CD14-positive monocyte (primary cell): ENCODE measurements around the gene MMP2. TPM values are rescaled to one million over a fixed set of nuclear protein-coding genes. Genes with fewer than 3 reads are reported as not detected.

Source experiments
- DNase-seq, 3 donors: peaks; one replicate each; pipeline ENCODE4 v3.0.0-alpha.2; 2011 to 2022
- H2AFZ ChIP-seq: 2 replicates; pipeline ENCODE4 v1.6.0; 2012; ENCODE audit warnings: mild to moderate bottlenecking, low read depth, low read length, inconsistent platforms; ENCODE audit not compliant: insufficient read depth, poor library complexity, severe bottlenecking
- H3K27ac ChIP-seq, 2 donors: 1 replicate in 1 of 2; 2 replicates in 1 of 2; pipeline ENCODE4 v1.5.1; 2012 to 2013; ENCODE audit warnings: low read length in 2 of 2, control low read depth in 1 of 2, inconsistent platforms in 1 of 2, low read depth in 1 of 2, mild to moderate bottlenecking in 1 of 2
- H3K27me3 ChIP-seq, 2 donors: one replicate each; pipeline versions ENCODE4 v1.6.0 to v1.6.1; 2011 to 2013; ENCODE audit warnings: low read length in 2 of 2; ENCODE audit not compliant: control insufficient read depth in 2 of 2, insufficient read depth in 2 of 2
- H3K36me3 ChIP-seq, 2 donors: replicated peaks in 1 of 2; 1 replicate in 1 of 2; 2 replicates in 1 of 2; pipeline versions ENCODE4 v1.5.1 to v1.6.1; 2012 to 2013; ENCODE audit warnings: low read length in 2 of 2, control low read depth in 1 of 2, inconsistent platforms in 1 of 2, mild to moderate bottlenecking in 1 of 2; ENCODE audit not compliant: insufficient read depth in 2 of 2, control insufficient read depth in 1 of 2
- H3K4me1 ChIP-seq, 2 donors: 1 replicate in 1 of 2; 2 replicates in 1 of 2; pipeline versions ENCODE4 v1.5.1 to v1.6.1; 2012 to 2013; ENCODE audit warnings: low read length in 2 of 2, control low read depth in 1 of 2, inconsistent platforms in 1 of 2, mild to moderate bottlenecking in 1 of 2, moderate library complexity in 1 of 2; ENCODE audit not compliant: insufficient read depth in 2 of 2, control insufficient read depth in 1 of 2
- H3K4me2 ChIP-seq: replicated peaks from 2 replicates; pipeline ENCODE3; 2012; ENCODE audit warnings: low read length, moderate library complexity, mild to moderate bottlenecking; ENCODE audit not compliant: poor library complexity, severe bottlenecking; ENCODE audit errors: extremely low read depth
- H3K4me3 ChIP-seq, 3 experiments: fragments of 200-600 bp in 1 of 3; sonication (generic) in 1 of 3; replicated peaks in 1 of 3; 1 replicate in 2 of 3; 2 replicates in 1 of 3; pipeline ENCODE4 v1.5.1; 2011 to 2013; ENCODE audit warnings: low read length in 3 of 3, mild to moderate bottlenecking in 3 of 3, control low read depth in 2 of 3, low read depth in 2 of 3, inconsistent platforms in 1 of 3, moderate library complexity in 1 of 3
- H3K79me2 ChIP-seq: 2 replicates; pipeline ENCODE4 v1.6.0; 2012; ENCODE audit warnings: mild to moderate bottlenecking, control low read depth, inconsistent platforms, low read length, moderate library complexity; ENCODE audit not compliant: insufficient read depth
- H3K9ac ChIP-seq: 2 replicates; pipeline ENCODE4 v1.6.0; 2017; ENCODE audit warnings: low read length, mild to moderate bottlenecking; ENCODE audit not compliant: insufficient read depth, poor library complexity, severe bottlenecking
- H3K9me3 ChIP-seq, 2 donors: replicated peaks in 1 of 2; 1 replicate in 1 of 2; 2 replicates in 1 of 2; pipeline versions ENCODE4 v1.5.1 to v1.6.1; 2012 to 2013; ENCODE audit warnings: low read length in 2 of 2, control low read depth in 1 of 2; ENCODE audit not compliant: control insufficient read depth in 1 of 2, insufficient read depth in 1 of 2
- H4K20me1 ChIP-seq: 2 replicates; pipeline ENCODE4 v1.6.0; 2012; ENCODE audit warnings: mild to moderate bottlenecking, low read length, control low read depth, moderate library complexity; ENCODE audit not compliant: insufficient read depth
- H3K27ac Mint-ChIP-seq, 7 donors: one replicate each; pipeline ENCODE4 v1.8.0; 2020; ENCODE audit warnings: mild to moderate bottlenecking in 7 of 7, mixed read lengths in 7 of 7, moderate library complexity in 6 of 7, inconsistent platforms in 2 of 7
- H3K27me3 Mint-ChIP-seq, 3 donors: one replicate each; pipeline ENCODE4 v1.8.0; 2021 to 2022; ENCODE audit warnings: low read depth in 3 of 3, mild to moderate bottlenecking in 3 of 3, mixed read lengths in 3 of 3, moderate library complexity in 3 of 3, inconsistent platforms in 1 of 3
- H3K36me3 Mint-ChIP-seq, 2 donors: one replicate each; pipeline ENCODE4 v1.8.0; 2020; ENCODE audit warnings: mixed read lengths in 2 of 2, inconsistent platforms in 1 of 2, mild to moderate bottlenecking in 1 of 2
- H3K4me1 Mint-ChIP-seq: one replicate; pipeline ENCODE4 v1.8.0; 2020; ENCODE audit warnings: mild to moderate bottlenecking, mixed read lengths
- H3K4me3 Mint-ChIP-seq, 2 donors: one replicate each; pipeline ENCODE4 v1.8.0; 2020; ENCODE audit warnings: mild to moderate bottlenecking in 2 of 2, mixed read lengths in 2 of 2, moderate library complexity in 1 of 2
- H3K9me3 Mint-ChIP-seq, 7 donors: one replicate each; pipeline ENCODE4 v1.8.0; 2020 to 2022; ENCODE audit warnings: mixed read lengths in 7 of 7, mild to moderate bottlenecking in 6 of 7, moderate library complexity in 6 of 7, inconsistent platforms in 2 of 7
- WGBS: methylation state at CpG from one replicate; pipeline ENCODE4 v1.1.5; 2013; ENCODE audit warnings: missing lambda C conversion rate; ENCODE audit not compliant: insufficient coverage; 5-methylcytosine and 5-hydroxymethylcytosine counted together
- intact Hi-C, 2 donors: fragments of 100-400 bp; cut with micrococcal nuclease; formaldehyde crosslinking; loops; one replicate each; pipeline versions ENCODE4 v1.15.0 to v1.15.1; 2023
- polyA plus RNA-seq, 3 donors: library from polyadenylated mRNA; depleted of rRNA in 1 of 3; unstranded in 2 of 3; stranded (reverse) in 1 of 3; fragments of 300-500 nt in 2 of 3; fragments of >200 nt in 1 of 3; fragmentation: Illumina TruSeq in 2 of 3; gene quantifications; 1 replicate in 2 of 3; 2 replicates in 1 of 3; pipeline ENCODE4 v1.2.3, GENCODE V29; 2012 to 2021
- TF ChIP-seq, protein P1 (sequence below): fragments of 200-600 bp; IDR thresholded peaks from one replicate; pipeline ENCODE4 v1.8.0; 2022; ENCODE audit warnings: antibody characterized with exemption, mild to moderate bottlenecking

MMP2 gene
- polyA plus RNA-seq, 3 donors, result not detected

DNA sequence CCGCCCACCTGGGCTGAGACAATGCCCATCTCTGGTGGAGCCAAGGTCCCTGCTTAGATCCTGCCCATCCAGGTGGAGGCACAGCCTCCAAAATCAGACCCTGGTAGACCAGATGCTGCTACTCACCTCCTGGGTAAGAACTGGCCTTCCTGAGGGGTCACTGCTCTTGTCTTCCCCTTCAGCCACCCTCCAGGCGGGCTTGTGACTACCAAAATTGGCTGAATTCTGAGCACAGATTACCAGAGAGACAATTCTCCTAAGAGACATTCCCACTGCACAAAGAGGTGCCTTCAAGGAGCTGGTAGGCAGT lies 10.9 kb downstream of the MMP2 start:
- H3K4me3 ChIP-seq, result no peak overlapping the region
- Mint-ChIP-seq H3K4me3 (no peak overlapping the region), H3K27ac (no peak overlapping the region), H3K4me1 (no peaks in the 10 kb centered on the region), H3K9me3 (peaks cover 0 to 1% (median 0%) of the 10 kb centered on the region in 7 donors), H3K27me3 (peaks cover 1 to 4% (median 3%) of the 10 kb centered on the region in 3 donors), H3K36me3 (no peaks in the 10 kb centered on the region)
- no peaks in the 10 kb centered on the region for H4K20me1 ChIP-seq
- H3K27ac ChIP-seq, result no peak overlapping the region
- TF ChIP-seq, protein P1, sequence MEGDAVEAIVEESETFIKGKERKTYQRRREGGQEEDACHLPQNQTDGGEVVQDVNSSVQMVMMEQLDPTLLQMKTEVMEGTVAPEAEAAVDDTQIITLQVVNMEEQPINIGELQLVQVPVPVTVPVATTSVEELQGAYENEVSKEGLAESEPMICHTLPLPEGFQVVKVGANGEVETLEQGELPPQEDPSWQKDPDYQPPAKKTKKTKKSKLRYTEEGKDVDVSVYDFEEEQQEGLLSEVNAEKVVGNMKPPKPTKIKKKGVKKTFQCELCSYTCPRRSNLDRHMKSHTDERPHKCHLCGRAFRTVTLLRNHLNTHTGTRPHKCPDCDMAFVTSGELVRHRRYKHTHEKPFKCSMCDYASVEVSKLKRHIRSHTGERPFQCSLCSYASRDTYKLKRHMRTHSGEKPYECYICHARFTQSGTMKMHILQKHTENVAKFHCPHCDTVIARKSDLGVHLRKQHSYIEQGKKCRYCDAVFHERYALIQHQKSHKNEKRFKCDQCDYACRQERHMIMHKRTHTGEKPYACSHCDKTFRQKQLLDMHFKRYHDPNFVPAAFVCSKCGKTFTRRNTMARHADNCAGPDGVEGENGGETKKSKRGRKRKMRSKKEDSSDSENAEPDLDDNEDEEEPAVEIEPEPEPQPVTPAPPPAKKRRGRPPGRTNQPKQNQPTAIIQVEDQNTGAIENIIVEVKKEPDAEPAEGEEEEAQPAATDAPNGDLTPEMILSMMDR, result no peak
- no peaks in the 10 kb centered on the region for H3K4me1 ChIP-seq
- no peak overlapping the region for H3K4me2 ChIP-seq
- no peak for DNase-seq
- no peaks in the 10 kb centered on the region for H3K27me3 ChIP-seq
- 86% methylated on average over 1 of the region's 2 CpGs for WGBS
- H3K36me3 ChIP-seq, result no peaks in the 10 kb centered on the region
- H3K9me3 ChIP-seq, result no peaks in the 10 kb centered on the region
- H3K9ac ChIP-seq, result no peak overlapping the region
- intact Hi-C loops, result loop anchor here in 1 of 2 donors (10.0 kb wide), 1 partner anchor 215 kb away; no protein-coding TSS in a partner anchor
- H2AFZ ChIP-seq, result no peak overlapping the region
- no peaks in the 10 kb centered on the region for H3K79me2 ChIP-seq

DNA sequence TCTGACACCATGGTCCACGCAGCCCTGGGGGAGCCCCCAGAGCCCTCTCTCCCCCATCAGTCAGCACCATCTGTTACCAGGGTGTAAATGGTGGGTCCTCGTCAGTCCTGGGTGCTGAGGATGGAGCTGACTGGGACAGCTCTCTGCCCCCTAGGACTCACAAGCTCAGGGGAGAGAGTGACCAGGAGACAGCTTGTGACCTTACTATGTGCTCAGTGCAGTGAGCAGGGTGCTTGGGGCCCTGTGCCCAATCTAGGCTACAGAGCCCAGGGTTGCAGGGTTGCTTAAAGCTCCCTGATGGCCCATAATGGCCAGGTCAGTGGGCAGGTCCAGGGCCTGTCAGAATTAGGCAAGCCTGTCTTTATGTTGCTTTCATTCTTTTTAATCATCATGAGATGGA lies 11.3 kb downstream of the MMP2 start:
- no peak overlapping the region for H2AFZ ChIP-seq
- H3K4me1 Mint-ChIP-seq, result no peaks in the 10 kb centered on the region

More for the DNA sequence above, 11.3 kb downstream of the MMP2 start:
- Histone ChIP-seq H3K4me1 (no peaks in the 10 kb centered on the region), H3K27ac (no peak overlapping the region), H4K20me1 (no peaks in the 10 kb centered on the region), H3K4me3 (no peak overlapping the region), H3K9me3 (no peaks in the 10 kb centered on the region), H3K27me3 (no peaks in the 10 kb centered on the region), H3K4me2 (no peak overlapping the region), H3K9ac (no peak overlapping the region), H3K36me3 (no peaks in the 10 kb centered on the region), H3K79me2 (no peaks in the 10 kb centered on the region)
- Mint-ChIP-seq H3K27ac (no peak overlapping the region), H3K27me3 (peaks cover 1 to 4% (median 3%) of the 10 kb centered on the region in 3 donors), H3K36me3 (no peaks in the 10 kb centered on the region), H3K9me3 (peaks cover 0 to 1% (median 0%) of the 10 kb centered on the region in 7 donors), H3K4me3 (no peak overlapping the region)
- TF ChIP-seq, protein P1, result no peak
- intact Hi-C loops, result loop anchor here in 1 of 2 donors (10.0 kb wide), 1 partner anchor 214 kb away; no protein-coding TSS in a partner anchor
- DNase-seq, result no peak
- no CpG with 5 or more reads among the region's 2 CpGs for WGBS
